Tibial nerve (tissue), 4 donors: ENCODE data around the gene AGXT. TPM values are rescaled to one million over a fixed set of nuclear protein-coding genes. Genes with fewer than 3 reads are reported as not detected.

ENCODE experiments used
- DNase-seq, 2 donors: peaks; one replicate each; pipeline ENCODE4 v3.0.0-alpha.2; 2019; ENCODE audit warnings: low spot score in 2 of 2
- H3K27ac ChIP-seq, 4 donors: fragments of 200-600 bp; sonication (generic) in 3 of 4; one replicate each; pipeline ENCODE4 v1.5.1; 2017 to 2019; ENCODE audit warnings: mild to moderate bottlenecking in 1 of 4
- H3K27me3 ChIP-seq, 2 donors: fragments of 200-600 bp; sonication (generic) in 1 of 2; one replicate each; pipeline versions ENCODE4 v1.5.1 to v1.6.0; 2017 to 2019
- H3K36me3 ChIP-seq, 3 donors: fragments of 200-600 bp; sonication (generic); one replicate each; pipeline ENCODE4 v1.5.1; 2018 to 2019
- H3K4me1 ChIP-seq, 4 donors: fragments of 200-600 bp; sonication (generic) in 3 of 4; one replicate each; pipeline ENCODE4 v1.5.1; 2017 to 2019
- H3K4me3 ChIP-seq, 4 donors: fragments of 200-600 bp; sonication (generic) in 3 of 4; one replicate each; pipeline ENCODE4 v1.5.1; 2017 to 2019; ENCODE audit warnings: mild to moderate bottlenecking in 1 of 4, moderate library complexity in 1 of 4
- H3K9me3 ChIP-seq, 4 donors: fragments of 200-600 bp; sonication (generic) in 3 of 4; one replicate each; pipeline ENCODE4 v1.5.1; 2017 to 2019
- EP300 ChIP-seq, 2 donors: sonication (generic); formaldehyde crosslinking; IDR thresholded peaks; one replicate each; pipeline ENCODE4 v1.6.1; 2017; ENCODE audit warnings: antibody characterized with exemption in 2 of 2, mild to moderate bottlenecking in 1 of 2
- POLR2A ChIP-seq, 2 donors: fragments of 450-650 bp; IDR thresholded peaks; one replicate each; pipeline ENCODE4 v1.6.1; 2017; ENCODE audit warnings: antibody characterized with exemption in 2 of 2, mild to moderate bottlenecking in 2 of 2, moderate library complexity in 2 of 2
- WGBS, 2 donors: methylation state at CpG; one replicate each; pipeline ENCODE4 v1.1.5; 2018; 5-methylcytosine and 5-hydroxymethylcytosine counted together
- total RNA-seq, 4 donors: library from RNA; depleted of rRNA; stranded (reverse); fragments of >200 nt; gene quantifications; one replicate each; pipeline ENCODE4 v1.1.0, GENCODE V29; 2016
- TF ChIP-seq, protein P1 (sequence below), 5 experiments: fragments of 200-600 bp in 3 of 5; fragments of 450-650 bp in 2 of 5; sonication (generic) in 3 of 5; IDR thresholded peaks; one replicate each; pipeline ENCODE4 v1.5.1; 2016 to 2019; ENCODE audit warnings: antibody characterized with exemption in 5 of 5, mild to moderate bottlenecking in 3 of 5, moderate library complexity in 2 of 5

AGXT gene
- under 1 TPM in 1 of 4 donors, not detected in 3; 0.30 TPM for total RNA-seq

DNA sequence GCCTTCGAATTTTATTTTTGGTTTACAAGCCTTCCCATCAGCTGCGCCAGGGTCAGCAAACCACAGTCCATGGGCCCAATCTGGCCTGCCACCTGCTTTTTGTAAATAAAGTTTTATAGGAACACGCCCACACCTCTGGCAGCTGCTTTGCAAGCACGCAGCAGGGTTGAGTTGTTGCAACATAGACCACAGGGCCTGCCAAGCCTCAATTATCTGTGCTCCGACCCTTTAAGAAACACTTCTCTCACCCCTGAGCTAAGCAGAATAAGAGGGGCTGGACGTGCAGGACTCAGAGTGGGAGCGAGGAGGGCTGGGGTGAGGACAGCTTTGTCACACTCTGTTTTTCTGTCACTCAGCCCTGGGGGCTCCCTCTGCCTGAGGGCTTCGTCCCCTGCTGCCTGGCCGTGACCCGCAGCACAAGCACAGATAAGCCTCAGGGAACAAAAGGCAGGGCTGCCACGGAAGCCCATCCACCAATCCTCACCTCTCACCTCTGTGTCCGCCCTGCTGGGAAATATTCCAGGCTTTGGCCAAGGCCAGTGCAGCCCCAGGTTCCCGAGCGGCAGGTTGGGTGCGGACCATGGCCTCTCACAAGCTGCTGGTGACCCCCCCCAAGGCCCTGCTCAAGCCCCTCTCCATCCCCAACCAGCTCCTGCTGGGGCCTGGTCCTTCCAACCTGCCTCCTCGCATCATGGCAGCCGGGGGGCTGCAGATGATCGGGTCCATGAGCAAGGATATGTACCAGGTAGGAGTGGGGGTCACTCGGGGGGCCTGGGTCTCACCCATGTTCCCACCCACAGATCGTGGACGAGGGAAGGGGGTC lies at the start of gene AGXT:
Gene AGXT (plus strand): TSS at position 539 of the 823 bp plus-strand sequence. CDS start 42 bp downstream, at position 581.
- TF ChIP-seq POLR2A (IDR thresholded peaks at IDR 0.05) (no peak), EP300 (IDR thresholded peaks at IDR 0.05) (no peak)
- TF ChIP-seq, protein P1, sequence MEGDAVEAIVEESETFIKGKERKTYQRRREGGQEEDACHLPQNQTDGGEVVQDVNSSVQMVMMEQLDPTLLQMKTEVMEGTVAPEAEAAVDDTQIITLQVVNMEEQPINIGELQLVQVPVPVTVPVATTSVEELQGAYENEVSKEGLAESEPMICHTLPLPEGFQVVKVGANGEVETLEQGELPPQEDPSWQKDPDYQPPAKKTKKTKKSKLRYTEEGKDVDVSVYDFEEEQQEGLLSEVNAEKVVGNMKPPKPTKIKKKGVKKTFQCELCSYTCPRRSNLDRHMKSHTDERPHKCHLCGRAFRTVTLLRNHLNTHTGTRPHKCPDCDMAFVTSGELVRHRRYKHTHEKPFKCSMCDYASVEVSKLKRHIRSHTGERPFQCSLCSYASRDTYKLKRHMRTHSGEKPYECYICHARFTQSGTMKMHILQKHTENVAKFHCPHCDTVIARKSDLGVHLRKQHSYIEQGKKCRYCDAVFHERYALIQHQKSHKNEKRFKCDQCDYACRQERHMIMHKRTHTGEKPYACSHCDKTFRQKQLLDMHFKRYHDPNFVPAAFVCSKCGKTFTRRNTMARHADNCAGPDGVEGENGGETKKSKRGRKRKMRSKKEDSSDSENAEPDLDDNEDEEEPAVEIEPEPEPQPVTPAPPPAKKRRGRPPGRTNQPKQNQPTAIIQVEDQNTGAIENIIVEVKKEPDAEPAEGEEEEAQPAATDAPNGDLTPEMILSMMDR (IDR thresholded peaks at IDR 0.05), result no peak
- Histone ChIP-seq H3K36me3 (no peaks in the 10 kb centered on the region), H3K9me3 (no peaks in the 10 kb centered on the region), H3K27me3 (no peaks in the 10 kb centered on the region), H3K4me1 (no peaks in the 10 kb centered on the region), H3K27ac (no peak within 1 kb of the TSS), H3K4me3 (no peak within 1 kb of the TSS)
- DNase-seq, result no peak
- 74 to 77% methylated on average over 20 to 21 of the region's 21 CpGs for WGBS, 2 donors

DNA sequence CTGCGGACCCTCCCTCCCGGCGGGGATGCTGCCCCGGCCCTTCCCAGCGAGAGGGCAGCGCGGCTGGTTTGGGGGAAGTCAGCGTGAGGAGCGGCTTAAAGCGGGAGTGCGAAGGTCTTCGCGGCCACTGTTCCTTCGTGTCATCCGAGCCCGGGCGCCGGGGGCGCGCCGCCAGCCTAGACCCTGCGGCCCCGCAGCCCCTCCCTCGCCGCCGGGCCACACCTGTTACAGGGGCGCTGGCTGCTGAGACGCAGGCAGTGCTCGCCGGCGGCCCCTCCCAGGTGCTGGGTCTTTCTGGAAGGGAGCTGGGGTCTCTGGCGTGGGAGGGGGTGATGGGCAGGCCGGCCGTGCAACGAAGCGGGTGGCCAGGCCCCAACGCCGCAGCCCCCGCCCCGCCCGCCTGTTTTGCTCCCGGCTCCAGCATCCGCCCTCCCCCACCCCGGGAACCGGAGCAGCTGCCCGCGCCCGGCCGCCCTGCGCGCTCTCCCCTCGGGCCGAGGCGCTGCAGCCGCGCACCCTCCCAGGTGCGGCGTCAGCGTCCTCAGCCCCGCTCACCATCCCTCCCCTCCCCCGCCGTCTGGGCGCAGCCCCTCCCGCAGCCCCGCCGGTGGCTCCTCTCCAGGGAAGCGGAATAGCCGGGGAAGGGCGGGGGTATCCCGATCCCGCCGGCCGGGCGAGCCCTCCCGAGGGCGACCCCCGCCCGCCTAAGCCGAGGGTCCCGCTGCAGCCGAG lies 49.3 kb upstream of the AGXT start:
- peaks cover 0 to 6% (median 0%) of the 10 kb centered on the region in 3 donors for H3K36me3 ChIP-seq
- peak overlapping the region; percentile 60 to 91 (median 66) for H3K27ac ChIP-seq
- no peak for DNase-seq
- H3K4me1 ChIP-seq, result peaks cover 0 to 30% (median 8%) of the 10 kb centered on the region in 4 donors
- TF ChIP-seq EP300 (IDR thresholded peaks at IDR 0.05), result no peak
- TF ChIP-seq POLR2A (IDR thresholded peaks at IDR 0.05), result no peak
- TF ChIP-seq, protein P1 (IDR thresholded peaks at IDR 0.05), result no peak
- H3K27me3 ChIP-seq, result peaks cover 0 to 64% of the 10 kb centered on the region in 2 donors
- WGBS, 2 donors, result 1 to 2% methylated on average over 31 to 48 of the region's 81 CpGs
- H3K9me3 ChIP-seq, result peaks cover 0 to 18% (median 1%) of the 10 kb centered on the region in 4 donors
- peak overlapping the region; percentile 26 to 62 (median 32) for H3K4me3 ChIP-seq

DNA sequence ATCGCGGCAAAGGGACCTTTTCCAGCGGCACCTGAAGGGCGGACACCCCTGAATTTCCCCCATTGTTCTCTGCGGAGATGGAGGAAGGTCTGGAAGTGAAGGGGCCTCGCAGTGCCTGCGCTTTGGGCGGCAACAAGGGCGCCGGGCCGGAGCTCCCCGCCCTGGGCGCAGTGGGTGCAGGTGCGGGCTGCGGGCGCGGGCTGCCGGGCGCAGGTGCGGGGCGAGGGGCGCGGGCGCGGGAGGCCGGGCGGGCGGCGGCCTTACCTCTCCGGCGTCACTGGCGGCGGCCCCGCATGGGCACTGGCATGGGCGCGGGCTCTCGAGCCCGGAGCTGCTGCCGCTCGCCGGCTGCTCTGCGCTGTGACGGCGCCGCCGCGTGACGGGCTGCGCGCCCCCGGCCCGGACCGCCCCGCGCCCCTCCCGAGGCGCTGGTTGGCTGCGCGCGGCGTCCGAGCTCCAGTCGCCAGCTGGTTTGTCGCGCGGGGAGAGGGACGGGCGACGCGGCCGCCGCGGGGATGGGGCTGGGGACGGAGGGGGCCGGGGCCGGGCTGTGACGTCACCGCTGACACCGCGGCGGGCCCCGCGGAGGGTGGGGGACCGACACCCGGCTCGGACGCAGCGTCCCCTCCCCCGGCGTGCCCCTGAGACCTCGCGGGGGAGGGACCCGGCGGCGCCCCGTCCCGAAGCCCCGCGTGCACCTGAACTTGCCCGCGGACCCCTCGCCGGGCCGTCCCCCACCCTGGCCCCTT lies 48.6 kb upstream of the AGXT start, which contains the start of gene KIF1A:
Gene KIF1A (minus strand): TSS at position 362 of the 749 bp plus-strand sequence. CDS start 22,467 bp downstream, outside the sequence.
- Histone ChIP-seq H3K4me1 (peaks cover 0 to 30% (median 8%) of the 10 kb centered on the region in 4 donors), H3K4me3 (peak within 1 kb of the TSS; percentile 26 to 62 (median 32)), H3K27me3 (peaks cover 0 to 71% of the 10 kb centered on the region in 2 donors), H3K36me3 (peaks cover 0 to 3% (median 0%) of the 10 kb centered on the region in 3 donors), H3K9me3 (peaks cover 0 to 10% (median 0%) of the 10 kb centered on the region in 4 donors), H3K27ac (peak within 1 kb of the TSS; percentile 64 to 91 (median 68))
- DNase-seq, result no peak
- 0 to 1% methylated on average over 26 to 28 of the region's 104 CpGs for WGBS, 2 donors
- TF ChIP-seq POLR2A (IDR thresholded peaks at IDR 0.05), result peak; percentile 56 to 63
- no peak for TF ChIP-seq EP300 (IDR thresholded peaks at IDR 0.05)

DNA sequence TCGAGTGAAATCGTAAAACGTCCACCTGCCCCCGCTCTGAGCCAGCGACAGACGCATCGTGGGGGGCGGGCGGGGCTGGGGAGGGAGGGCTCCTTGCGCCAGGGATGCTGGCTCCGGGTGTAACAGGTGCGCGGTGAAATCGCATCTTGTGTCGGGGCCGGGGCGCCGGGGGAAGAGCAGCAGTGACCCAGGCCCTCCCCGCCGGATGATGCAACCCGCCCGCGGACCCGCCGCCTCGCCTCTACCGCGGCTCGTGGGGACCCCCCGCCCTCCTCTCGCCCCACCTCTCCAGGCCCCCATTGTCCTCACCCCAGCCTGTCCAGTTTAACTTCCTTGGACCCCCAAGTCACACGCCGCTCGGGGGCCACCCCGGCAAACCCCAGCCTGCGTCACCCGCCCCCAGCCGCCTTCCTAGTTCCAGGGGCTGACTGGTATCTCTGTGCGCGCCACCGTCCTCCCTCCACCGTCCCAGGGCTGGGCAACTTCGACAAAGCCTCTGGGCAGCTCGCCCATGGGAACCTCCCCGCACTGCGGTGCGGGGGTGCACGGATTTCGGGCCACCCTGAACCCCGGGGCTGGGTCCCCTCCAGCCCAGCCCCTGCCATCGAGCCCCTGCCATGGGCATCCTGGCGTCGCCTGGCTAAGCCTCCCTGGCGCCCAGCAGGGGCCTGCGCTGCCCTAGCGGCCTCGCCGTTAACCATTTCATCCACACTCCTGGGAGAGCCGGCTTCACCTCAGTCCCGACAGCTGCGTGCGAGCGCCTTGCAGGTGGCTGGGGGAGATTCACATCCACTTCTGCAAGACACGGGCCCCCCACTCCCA lies 47.8 kb upstream of the AGXT start:
- Histone ChIP-seq H3K27me3 (peaks cover 0 to 77% of the 10 kb centered on the region in 2 donors), H3K9me3 (peaks cover 0 to 9% (median 0%) of the 10 kb centered on the region in 4 donors), H3K4me1 (peaks cover 0 to 30% (median 8%) of the 10 kb centered on the region in 4 donors), H3K4me3 (peak overlapping the region in 3 of 4 donors; percentile 12 to 62 (median 26)), H3K36me3 (no peaks in the 10 kb centered on the region), H3K27ac (peak overlapping the region; percentile 10 to 91 (median 59))
- WGBS, 2 donors, result 2% methylated on average over 36 to 58 of the region's 64 CpGs
- DNase-seq, result no peak
- no peak for TF ChIP-seq EP300 (IDR thresholded peaks at IDR 0.05)
- no peak for TF ChIP-seq POLR2A (IDR thresholded peaks at IDR 0.05)
- TF ChIP-seq, protein P1 (IDR thresholded peaks at IDR 0.05), result no peak
